SKM-1 treated with dmso at 0.1 percent for 144 hours (cell line): Measurements from ENCODE around the gene TRPC5OS.

Experiments
- DNase-seq: peaks from one replicate; lab custom pipeline; 2025; ENCODE audit not compliant: unreplicated experiment; lab: John Stamatoyannopoulos, UW

TRPC5OS gene

DNA sequence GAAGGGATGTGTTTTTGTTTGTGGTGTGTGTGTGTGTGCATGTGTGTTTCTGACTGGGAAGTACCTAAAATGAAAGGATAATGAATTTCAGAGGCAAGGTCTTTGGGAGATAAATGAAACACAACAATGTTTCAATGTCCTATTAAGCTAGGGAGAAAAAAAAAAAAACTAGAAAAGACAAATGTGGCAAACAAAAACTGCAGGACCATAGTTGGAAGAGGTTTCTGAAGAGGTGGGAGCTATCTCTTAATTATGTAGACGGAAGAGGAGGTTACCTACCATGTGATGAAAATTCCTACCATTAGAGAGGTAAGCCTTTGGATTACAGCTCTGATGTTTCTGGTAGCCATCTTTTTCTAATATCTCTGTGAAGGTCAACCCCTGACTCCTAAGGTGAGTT is at the start of gene TRPC5OS:
TSS of gene TRPC5OS (plus strand) at position 301 of the 400 bp plus-strand sequence. CDS start 25,669 bp downstream, outside the sequence.
- DNase-seq: no peak

DNA sequence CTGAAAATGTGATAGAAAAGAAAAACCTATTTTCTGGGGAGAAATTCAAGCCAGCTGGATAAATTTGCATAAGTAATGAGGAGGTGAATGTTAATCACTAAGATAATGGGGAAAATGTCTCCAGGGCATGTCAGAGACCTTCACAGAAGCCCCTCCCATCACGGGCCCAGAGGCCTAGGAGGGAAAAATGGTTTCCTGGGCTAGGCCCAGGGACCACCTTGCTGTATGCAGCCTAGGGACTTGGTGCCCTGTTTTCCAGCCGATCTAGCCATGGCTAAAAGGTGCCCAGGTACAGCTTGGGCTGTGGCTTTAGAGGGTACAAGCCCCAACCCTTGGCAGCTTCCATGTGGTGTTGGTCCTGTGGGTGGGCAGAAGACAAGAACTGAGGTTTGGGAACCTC is 46.6 kb upstream of the TRPC5OS start:
- no peak for DNase-seq

DNA sequence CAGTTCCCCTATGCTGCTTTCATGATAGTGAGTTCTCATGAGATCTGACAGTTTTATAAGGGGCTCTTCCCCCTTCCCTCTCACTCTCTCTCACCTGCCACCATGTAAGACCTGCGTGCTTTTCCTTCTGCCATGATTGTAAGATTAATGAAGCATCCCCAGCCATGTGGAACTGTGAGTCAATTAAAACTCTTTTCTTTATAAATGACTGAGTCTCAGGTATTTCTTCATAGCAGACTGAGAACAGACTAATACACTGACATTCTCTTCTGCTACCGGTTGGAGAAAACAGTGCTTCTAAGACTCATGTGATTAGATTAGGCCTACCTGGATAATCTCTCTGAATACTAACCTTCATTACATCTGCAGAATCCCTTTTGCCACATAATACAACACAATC is 45.4 kb upstream of the TRPC5OS start:
- DNase-seq: no peak

DNA sequence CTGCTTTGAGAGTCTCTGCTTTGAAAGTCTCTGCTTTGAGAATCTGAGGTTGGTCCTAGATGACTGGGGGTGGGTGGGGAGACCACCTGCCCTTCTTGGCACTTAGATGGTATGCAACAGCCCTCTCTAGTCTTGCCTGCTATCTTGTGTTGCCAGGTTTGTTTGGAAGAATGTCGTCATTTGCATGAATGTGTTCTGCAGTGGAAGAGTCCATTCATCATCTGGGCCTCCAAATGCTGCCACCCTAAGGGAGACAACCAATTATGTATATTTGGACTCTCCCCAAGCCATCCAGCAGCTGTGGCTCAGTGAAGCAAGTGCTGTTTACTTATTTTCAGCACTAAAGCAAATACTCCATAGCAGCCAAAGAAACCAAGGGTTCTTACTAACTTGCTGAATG is 44.6 kb upstream of the TRPC5OS start:
- DNase-seq: no peak

DNA sequence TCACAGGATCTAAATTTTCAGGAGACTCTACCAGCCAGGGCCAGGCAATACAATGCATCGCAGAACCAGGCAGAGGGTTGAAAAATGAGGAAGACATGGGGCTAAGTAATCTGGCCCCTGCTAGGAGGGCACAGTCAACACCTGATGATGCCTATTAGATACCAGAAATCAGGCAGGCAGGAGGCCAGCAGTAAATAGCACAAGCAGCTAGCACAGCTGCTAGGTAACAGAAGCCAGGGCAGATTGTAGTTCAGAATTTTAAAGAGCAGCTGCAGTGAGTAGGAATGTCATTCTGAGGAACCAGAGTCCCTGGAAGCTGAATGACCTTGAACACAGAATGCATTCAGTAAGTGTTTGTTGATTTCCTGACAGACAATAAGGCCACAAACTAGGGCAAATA is 38.8 kb upstream of the TRPC5OS start:
- DNase-seq: no peak

DNA sequence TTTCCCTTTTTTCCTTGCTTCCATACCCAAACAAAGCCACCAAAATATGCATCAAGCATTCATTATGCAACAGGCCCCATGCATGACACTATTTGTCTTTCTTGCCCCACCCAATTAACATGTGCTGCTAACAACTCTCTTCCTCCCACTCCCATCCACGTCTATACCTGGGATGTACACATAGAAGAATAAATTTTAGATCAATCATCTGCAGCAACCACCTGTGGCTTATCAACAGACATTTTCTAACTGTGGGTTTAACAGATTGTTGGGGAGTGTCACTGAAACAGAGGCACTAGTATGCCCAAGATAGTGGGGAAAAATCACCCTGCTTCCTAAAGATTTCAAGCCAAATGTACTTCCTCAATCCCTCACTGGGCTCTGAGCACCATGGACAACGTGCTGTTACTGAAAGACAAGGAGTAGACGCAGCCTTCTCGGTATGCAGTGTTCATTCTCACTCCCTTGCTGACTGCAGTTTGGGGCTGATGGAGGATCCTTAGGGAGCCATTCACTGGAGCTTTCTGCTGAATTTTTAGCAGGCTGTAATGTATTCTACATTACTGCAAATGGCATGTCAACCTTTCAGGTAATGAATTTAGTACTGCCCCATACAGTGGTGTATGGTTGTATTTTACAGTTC is 28.4 kb upstream of the TRPC5OS start:
- no peak for DNase-seq

DNA sequence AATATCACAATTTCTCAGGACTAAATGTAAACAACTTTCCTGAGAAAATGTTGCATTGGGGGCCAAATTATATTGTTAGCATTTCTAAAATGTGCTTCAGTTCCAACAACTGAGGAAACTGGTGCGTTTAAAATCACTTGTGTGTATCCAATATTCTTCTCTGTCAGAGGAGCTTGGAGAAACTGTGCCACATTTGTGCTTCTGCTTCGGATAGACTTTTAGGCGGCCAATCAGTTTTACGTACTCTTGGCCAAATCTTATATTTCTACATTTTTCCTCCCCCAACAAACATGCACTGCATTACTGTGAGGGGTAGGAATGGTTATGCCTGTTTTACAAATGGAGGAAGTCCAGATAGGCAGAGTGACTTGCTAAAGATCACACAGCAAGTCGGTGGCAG is 27.4 kb upstream of the TRPC5OS start:
- no peak for DNase-seq

DNA sequence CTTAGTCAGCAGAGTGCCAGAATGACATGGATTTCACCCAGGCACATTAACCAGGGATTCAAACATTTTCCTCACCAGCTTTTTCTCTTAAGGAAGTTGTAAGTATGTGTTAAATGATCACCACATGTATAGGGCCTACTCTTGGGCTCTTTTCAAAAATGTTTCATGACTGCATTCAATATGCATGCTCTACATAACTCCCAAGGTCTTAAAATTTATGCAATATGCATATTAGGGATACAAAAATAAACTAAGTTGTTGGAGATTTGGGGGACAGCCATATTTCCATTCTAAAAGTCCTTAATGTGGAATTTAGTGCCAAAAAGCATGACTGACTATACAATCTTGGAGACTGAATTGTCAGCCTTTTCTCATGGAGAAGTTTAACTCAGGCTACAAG is 25.0 kb upstream of the TRPC5OS start:
- no peak for DNase-seq

DNA sequence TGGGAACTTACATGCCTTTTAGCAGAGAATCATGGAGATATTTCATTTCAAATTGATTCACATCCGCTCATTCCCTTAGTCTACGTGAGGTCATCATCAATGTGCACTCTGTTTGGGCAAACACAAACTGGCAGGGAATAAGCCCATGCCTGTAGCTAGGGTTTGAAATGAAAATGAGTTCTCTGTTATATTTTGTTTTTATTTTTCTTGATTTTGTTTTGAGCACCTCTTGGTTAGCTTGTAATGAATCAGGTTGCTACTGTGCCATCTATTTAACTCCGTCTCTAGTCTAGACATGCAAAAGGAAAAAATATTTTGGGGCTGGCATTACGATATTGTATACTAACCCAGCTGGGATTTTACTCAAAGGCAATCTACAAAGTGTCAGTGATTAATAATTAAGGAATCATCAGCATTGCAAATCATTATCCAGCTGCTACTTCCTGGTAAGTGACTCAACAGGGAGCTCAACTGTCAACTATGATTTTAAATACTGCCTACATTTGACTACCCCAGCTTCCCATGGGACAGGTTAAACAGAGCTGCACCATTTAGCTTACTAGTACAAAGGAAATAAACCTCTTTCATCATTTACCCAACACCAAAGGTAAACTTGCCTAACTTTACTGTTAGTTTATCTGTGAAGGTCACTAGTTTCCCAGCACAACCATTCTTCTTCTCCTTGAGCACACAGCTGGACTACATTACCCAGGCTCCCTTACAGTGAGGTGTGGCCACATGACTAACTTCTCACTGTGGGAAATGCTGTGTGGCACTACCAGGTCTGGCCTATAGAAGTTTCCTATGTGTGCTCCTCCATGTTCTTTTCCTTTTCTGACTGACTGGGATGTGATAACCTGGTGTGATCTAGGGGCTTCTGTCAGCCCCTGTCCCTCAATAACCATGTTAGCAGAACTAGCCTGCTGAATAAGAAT is 21.2 kb upstream of the TRPC5OS start:
- no peak for DNase-seq

DNA sequence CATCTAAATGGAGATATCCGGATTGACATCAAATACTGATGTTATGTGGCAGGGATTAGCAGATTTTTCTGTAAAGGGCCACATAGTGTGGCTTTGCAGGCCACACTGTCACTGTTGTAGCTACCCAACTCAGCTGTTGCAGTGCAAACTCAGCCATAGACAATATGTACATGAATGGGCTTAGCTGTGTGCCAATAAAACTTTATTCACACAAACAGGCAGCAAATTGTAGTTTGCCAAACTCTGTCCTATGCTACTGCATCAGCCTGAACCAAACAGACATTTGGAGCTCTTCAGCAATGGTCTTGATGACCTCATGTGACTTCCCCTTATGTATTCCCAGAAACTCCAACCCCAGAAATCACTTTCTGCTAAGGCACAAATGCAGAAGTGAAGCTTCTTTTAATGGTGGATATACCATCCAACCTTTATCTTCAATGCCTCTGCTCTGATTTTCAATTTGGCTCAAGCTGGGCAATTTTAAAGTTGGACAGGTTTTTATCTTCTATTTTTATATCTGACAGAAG is 18.4 kb upstream of the TRPC5OS start:
- no peak for DNase-seq

DNA sequence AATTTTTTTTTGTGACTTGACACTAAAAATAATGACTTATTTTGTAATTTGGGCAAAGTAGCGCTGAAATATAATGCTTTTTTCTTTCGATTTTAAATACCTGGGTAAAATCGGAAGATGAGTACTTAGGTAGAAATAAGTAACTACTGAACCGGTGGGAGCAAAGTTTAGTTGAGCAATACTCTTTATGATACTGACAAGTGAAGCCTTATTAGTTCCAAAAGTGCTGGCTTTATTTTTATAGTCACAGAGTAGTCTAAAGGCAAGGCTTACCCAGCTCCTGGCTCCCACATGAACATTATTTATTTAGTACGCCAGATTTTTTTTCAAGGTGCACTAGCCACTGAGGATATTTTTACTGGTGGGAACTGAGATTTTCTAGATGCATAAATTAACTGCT is 14.4 kb upstream of the TRPC5OS start:
- DNase-seq: no peak

DNA sequence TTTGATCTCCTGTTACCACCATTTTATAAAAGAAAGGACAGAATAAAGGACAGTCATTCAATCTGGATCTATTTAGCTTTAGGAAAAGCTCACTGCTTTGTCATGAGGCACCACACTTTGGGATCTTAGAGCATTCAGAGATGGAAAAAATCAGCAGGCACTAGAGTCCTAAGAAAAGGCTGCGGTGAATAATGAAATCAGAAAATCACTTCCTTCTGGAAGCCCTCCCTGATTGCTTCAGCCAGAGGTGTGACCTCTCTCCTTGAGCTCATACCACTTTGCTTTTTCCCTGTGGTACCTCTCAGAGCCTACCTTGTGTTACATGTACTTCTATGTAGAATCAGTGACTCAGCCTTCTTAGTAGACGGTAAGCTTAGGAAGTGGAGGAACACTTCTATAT is 8.7 kb upstream of the TRPC5OS start:
- no peak for DNase-seq

DNA sequence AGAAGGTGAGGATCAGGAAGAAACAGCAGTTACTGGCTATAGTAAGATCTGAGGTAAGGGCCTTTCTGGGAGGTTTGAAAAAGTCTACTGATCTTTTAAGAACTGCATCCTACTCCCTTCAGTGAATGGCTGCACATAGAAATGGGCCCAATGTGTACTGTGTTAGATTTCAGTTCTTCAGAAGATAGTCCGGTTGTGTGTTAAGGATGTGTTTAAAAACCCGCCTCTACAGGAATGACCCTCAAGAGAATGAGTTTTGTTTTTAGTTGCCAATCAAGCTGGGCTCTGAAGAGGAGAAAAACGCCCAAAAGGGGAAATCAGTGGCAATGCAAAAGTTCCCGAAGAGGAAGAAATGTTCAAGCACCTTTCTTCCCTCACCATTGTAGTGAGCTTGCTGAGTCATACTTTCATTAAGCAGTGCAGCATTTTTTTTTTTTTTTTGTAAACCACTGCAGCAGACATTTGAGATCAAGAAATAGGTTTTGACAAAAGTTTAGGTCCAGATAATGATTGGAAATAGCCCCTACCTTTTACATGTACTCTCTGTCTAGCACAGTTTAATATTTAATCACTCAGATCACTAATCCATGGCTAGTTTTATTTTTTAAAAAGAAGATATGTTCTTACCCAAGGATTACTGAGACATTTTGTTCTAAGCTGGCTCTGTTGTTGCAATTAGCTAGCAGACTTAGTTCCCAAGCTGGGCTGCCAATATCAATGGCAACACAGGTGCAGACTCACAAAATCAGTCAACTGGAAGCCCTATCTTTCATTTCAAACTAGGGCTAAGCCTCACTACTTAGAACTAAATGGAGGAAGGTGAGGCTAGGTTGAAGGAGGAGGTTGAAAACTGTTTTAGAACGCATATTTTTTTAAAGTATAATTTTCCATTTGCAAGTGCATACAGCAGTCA is 7.0 kb upstream of the TRPC5OS start:
- DNase-seq: no peak

DNA sequence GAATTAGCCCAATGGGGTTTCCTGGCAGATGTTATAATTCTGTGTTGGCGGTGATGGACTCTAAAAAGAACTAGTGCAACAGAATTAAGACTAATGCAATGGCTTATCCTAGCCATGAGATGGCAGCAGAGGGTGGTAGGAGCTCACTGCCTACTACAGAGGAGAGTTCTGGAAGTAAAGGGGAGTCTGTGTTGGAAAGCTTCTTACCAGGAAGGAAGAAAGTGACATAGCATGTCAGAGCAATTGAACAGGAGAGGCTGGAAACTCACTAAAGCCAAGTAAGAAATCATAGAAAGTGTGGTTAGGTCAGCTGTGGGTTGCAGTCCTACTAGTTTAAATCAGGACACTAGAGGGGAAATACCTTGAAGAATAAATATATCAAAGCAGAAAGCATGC is 6.3 kb upstream of the TRPC5OS start:
- DNase-seq: peak; percentile 23

DNA sequence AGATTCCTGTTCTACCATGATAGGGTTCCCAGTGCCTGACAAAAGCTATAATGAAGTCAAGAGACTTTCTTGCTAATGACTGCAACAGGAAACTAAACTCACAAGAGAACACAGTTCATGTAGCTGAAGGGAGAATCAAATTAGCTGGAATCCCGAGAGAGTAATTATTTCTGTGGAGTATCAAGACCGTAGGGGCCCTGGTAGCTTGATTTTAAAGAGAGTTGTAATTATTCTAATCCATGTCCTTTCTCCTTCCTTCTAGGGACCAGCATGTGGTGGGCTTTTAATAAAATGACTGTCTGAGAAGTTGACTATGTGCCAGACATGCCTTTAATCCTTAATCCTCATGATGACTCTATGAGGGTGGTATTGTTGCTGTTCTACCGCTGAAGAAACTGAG is 1.7 kb upstream of the TRPC5OS start:
- DNase-seq: no peak

DNA sequence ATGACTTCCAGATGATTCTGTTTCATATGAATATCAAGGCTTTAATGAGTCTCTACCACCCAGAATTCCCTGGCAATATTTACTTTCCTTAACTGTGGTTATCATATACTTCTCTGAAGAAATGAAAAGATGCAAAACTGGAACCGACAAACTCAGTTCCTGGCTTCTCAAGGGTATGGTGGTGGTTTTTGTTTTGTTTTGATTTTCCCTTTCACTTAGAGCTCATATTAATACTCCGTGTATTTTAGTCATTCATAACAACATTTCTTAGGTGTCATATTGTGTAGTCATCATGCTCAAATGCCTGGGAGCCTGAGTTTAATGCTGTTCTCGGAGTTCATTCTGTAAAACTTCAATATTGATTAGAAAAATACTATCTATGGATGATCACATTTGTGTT is 665 bp downstream of the TRPC5OS start:
- no peak for DNase-seq

DNA sequence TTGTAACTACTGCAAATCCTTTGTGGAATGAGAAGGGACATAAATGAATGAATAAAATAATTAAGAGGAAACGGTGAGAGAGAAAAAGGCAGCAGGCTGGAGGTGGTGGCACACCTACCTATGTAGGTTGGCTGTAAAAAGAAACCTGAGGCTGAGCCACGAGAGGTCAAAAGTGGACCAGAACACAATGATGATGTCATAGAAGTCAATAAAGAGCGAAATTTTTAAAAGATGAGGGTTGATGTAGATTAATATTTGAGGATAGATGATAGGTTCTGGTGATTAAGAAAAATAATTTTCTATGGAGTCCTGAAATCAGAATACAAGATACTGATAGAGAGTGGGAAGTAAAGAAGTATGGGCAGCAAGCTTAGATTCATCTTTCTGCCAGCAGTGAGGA is 1.7 kb downstream of the TRPC5OS start:
- no peak for DNase-seq

DNA sequence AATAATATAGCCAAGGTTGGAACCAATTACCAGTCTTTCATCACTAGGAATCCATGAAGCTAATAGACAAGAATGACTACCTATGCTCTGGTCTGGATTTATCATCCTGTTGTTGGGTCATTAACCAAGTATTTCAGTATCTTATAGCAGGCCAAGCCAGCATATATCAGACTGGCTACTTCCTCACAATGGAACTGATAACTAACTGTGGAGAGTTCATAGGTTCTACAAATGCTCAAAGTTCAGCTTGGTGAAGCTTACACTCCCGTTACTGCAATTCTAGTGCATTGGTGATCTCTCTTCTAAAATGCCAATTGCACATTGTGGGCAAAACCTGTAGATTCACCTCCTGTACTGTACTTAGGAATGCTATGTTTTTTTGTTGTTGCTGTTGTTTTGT is 4.8 kb downstream of the TRPC5OS start:
- DNase-seq: no peak

DNA sequence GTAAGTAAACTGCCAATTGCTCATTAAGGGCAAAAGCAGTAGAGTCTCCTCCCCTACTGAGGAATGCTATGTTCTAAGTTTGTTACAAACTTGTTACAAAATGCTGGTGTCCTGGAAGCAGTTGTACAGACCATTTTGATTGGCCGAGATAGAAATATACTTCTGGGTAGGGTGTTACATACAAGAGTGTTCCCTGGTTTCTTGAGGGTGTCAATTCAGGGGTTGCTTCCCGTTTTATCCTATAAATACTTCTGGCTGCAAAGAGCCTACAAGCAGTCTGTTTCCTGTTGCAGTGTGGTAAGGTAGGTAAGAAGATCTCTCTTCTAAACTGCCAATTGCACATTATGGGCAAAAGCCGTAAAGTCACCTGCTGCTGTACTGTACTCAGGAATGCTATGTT is 5.7 kb downstream of the TRPC5OS start:
- DNase-seq: no peak

DNA sequence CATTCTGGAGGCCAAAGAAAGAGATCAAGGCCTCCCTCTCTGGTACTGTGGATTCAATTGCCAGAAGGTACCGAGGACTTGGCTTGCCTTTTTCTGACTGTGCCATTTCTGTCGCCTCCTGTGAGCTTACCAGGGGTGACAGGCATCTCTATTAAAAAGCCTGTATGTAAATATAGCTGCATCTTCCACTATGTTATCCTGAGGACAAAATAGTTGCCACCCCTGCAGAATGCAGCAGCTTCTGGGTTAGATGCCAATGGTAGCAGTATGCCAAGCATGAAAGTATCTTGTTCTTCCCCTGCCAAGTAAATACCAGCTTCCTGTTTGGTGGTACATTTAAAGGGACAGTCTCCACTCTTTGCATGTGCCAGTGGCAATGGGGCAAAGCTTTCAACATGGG is 10.7 kb downstream of the TRPC5OS start:
- no peak for DNase-seq

DNA sequence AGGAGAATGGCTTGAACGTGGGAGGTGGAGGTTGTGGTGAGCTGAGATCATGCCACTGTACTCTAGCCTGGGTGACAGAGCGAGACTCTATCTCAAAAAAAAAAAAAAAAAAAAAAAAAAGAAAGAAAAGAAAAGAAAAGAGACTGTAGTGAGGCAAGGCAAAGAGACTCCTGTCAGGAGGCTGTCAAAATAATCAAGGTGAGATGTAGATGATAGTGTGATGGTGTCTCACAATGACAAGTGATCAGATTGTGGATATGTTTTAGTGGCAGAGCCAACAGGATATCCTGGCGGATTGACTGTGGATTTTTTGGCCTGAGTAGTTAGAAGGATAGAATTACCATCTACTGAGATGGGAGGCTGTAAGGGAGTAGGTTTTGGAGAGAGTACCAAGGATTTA is 12.6 kb downstream of the TRPC5OS start:
- no peak for DNase-seq
